Fibroblast of lung (primary cell): ENCODE results near the gene WFDC12. TPM values are rescaled to one million over a fixed set of nuclear protein-coding genes. Genes with fewer than 3 reads are reported as not detected.
"Not testable (repeated sequence)": the region's sequence is repeated elsewhere in the genome, so short reads cannot be mapped to it uniquely, and the experiment has no call there.

Experiments
- DNase-seq, 2 donors: peaks; one replicate each; pipeline versions ENCODE4 v3.0.0 to v3.0.0-alpha.2; 2010; ENCODE audit warnings: low read depth in 2 of 2
- H2AFZ ChIP-seq: 2 replicates; pipeline ENCODE4 v1.5.1; 2012; ENCODE audit warnings: low read length, control low read depth, inconsistent platforms
- H3K27ac ChIP-seq: 2 replicates; pipeline ENCODE4 v1.5.1; 2011; ENCODE audit warnings: low read length, control low read depth; ENCODE audit not compliant: insufficient read depth
- H3K27me3 ChIP-seq: 2 replicates; pipeline ENCODE4 v1.5.1; 2011; ENCODE audit warnings: mild to moderate bottlenecking, low read length; ENCODE audit not compliant: control insufficient read depth, insufficient read depth
- H3K36me3 ChIP-seq: 2 replicates; pipeline ENCODE4 v1.5.1; 2011; ENCODE audit warnings: low read length; ENCODE audit not compliant: control insufficient read depth, insufficient read depth
- H3K4me1 ChIP-seq: 2 replicates; pipeline ENCODE4 v1.5.1; 2011; ENCODE audit warnings: low read length; ENCODE audit not compliant: control insufficient read depth, insufficient read depth; ENCODE audit errors: extremely low read depth
- H3K4me2 ChIP-seq: 2 replicates; pipeline ENCODE4 v1.5.1; 2011; ENCODE audit warnings: low read length, control low read depth; ENCODE audit not compliant: insufficient read depth; ENCODE audit errors: extremely low read depth
- H3K4me3 ChIP-seq, 4 experiments: fragments of 200-600 bp in 1 of 4; sonication (generic) in 1 of 4; replicated peaks in 1 of 4; 2 replicates each; pipeline ENCODE4 v1.5.1; 2011 to 2016; ENCODE audit warnings: low read length in 4 of 4, low read depth in 3 of 4, mild to moderate bottlenecking in 3 of 4, control low read depth in 2 of 4, inconsistent platforms in 1 of 4, mixed read lengths in 1 of 4; ENCODE audit not compliant: insufficient read depth in 1 of 4; ENCODE audit errors: control extremely low read depth in 1 of 4
- H3K79me2 ChIP-seq: 2 replicates; pipeline ENCODE4 v1.5.1; 2012; ENCODE audit warnings: mild to moderate bottlenecking, low read length, inconsistent platforms; ENCODE audit not compliant: control insufficient read depth, insufficient read depth
- H3K9ac ChIP-seq: 2 replicates; pipeline ENCODE4 v1.5.1; 2011; ENCODE audit warnings: mild to moderate bottlenecking, low read length, control low read depth; ENCODE audit not compliant: insufficient read depth
- H3K9me3 ChIP-seq: 2 replicates; pipeline ENCODE4 v1.5.1; 2012; ENCODE audit warnings: low read depth, low read length; ENCODE audit not compliant: control insufficient read depth, insufficient read depth
- H4K20me1 ChIP-seq: 2 replicates; pipeline ENCODE4 v1.5.1; 2011; ENCODE audit warnings: low read length; ENCODE audit not compliant: control insufficient read depth, insufficient read depth; ENCODE audit errors: extremely low read depth
- CTCF ChIP-seq, 2 donors: IDR thresholded peaks in 1 of 2; conservative IDR thresholded peaks in 1 of 2; 1 replicate in 1 of 2; 2 replicates in 1 of 2; pipeline ENCODE4 v1.5.1; 2011 to 2012; ENCODE audit warnings: low read length in 2 of 2, control low read depth in 1 of 2, inconsistent platforms in 1 of 2, low read depth in 1 of 2, mild to moderate bottlenecking in 1 of 2
- EZH2 ChIP-seq: IDR thresholded peaks from 2 replicates; pipeline ENCODE4 v1.5.1; 2012; ENCODE audit warnings: low read length, control low read depth, mild to moderate bottlenecking; ENCODE audit errors: missing control alignments
- polyA plus RNA-seq, 2 donors: library from polyadenylated mRNA; depleted of rRNA in 1 of 2; stranded (reverse) in 1 of 2; unstranded in 1 of 2; fragments of >200 nt; gene quantifications; 2 replicates each; pipeline ENCODE4 v1.2.1, GENCODE V29; 2011 to 2012; ENCODE audit warnings: missing spikeins in 1 of 2
- total RNA-seq: library from RNA; depleted of rRNA; stranded (reverse); fragments of >200 nt; gene quantifications from 2 replicates; pipeline ENCODE4 v1.2.1, GENCODE V29; 2014

Gene WFDC12
- total and polyA plus RNA-seq, 2 donors (not counting 1 experiment from before 2014, with no cell fraction given) = not detected

GRCh38 chr20:45152405-45152804, 28.1 kb upstream of the WFDC12 start:
- no peak for TF ChIP-seq EZH2
- no peak for TF ChIP-seq CTCF (conservative IDR thresholded peaks at IDR 0.05 in 1 of 2, IDR thresholded peaks at IDR 0.05 in 1 of 2; ENCODE audit: low read depth in 1 of 2, low read length in 2 of 2)
- Histone ChIP-seq H3K36me3 (no peaks in the 10 kb centered on the region), H3K9me3 (no peaks in the 10 kb centered on the region), H3K9ac (no peak overlapping the region), H3K79me2 (no peaks in the 10 kb centered on the region), H3K4me3 (no peak overlapping the region), H3K4me1 (no peaks in the 10 kb centered on the region), H3K27me3 (peaks cover 2% of the 10 kb centered on the region), H3K27ac (no peak overlapping the region), H2AFZ (no peak overlapping the region), H3K4me2 (no peak overlapping the region), H4K20me1 (no peaks in the 10 kb centered on the region)
- DNase-seq = no peak

GRCh38 chr20:45149062-45149461, 24.8 kb upstream of the WFDC12 start:
- H4K20me1 ChIP-seq = no peaks in the 10 kb centered on the region
- H3K4me3 ChIP-seq = no peak overlapping the region
- no peaks in the 10 kb centered on the region for H3K4me1 ChIP-seq
- H3K79me2 ChIP-seq = no peaks in the 10 kb centered on the region
- H3K9ac ChIP-seq = no peak overlapping the region
- H3K4me2 ChIP-seq = no peak overlapping the region
- H3K27me3 ChIP-seq = peaks cover 6% of the 10 kb centered on the region
- H3K9me3 ChIP-seq = no peaks in the 10 kb centered on the region
- H3K36me3 ChIP-seq = no peaks in the 10 kb centered on the region
- no peak for DNase-seq
- H2AFZ ChIP-seq = no peak overlapping the region
- H3K27ac ChIP-seq = no peak overlapping the region
- no peak for TF ChIP-seq EZH2
- TF ChIP-seq CTCF (conservative IDR thresholded peaks at IDR 0.05 in 1 of 2, IDR thresholded peaks at IDR 0.05 in 1 of 2; ENCODE audit: low read depth in 1 of 2, low read length in 2 of 2) = no peak

GRCh38 chr20:45140836-45141235, 16.6 kb upstream of the WFDC12 start:
- TF ChIP-seq CTCF (conservative IDR thresholded peaks at IDR 0.05 in 1 of 2, IDR thresholded peaks at IDR 0.05 in 1 of 2; ENCODE audit: low read depth in 1 of 2, low read length in 2 of 2) (no peak), EZH2 (no peak)
- H3K27ac ChIP-seq = no peak overlapping the region
- H3K79me2 ChIP-seq = no peaks in the 10 kb centered on the region
- no peaks in the 10 kb centered on the region for H3K36me3 ChIP-seq
- H3K9ac ChIP-seq = no peak overlapping the region
- H4K20me1 ChIP-seq = no peaks in the 10 kb centered on the region
- H3K4me2 ChIP-seq = no peak overlapping the region
- H3K27me3 ChIP-seq = peaks cover 9% of the 10 kb centered on the region
- H3K4me1 ChIP-seq = no peaks in the 10 kb centered on the region
- no peak overlapping the region for H3K4me3 ChIP-seq
- no peak for DNase-seq
- no peak overlapping the region for H2AFZ ChIP-seq
- H3K9me3 ChIP-seq = no peaks in the 10 kb centered on the region

GRCh38 chr20:45139733-45140375, 15.6 kb upstream of the WFDC12 start:
- H4K20me1 ChIP-seq = not testable (repeated sequence)

More at GRCh38 chr20:45139733-45140375, 15.6 kb upstream of the WFDC12 start:
- not testable (repeated sequence) for H3K36me3 ChIP-seq, H3K4me3 ChIP-seq, H3K9ac ChIP-seq, H3K79me2 ChIP-seq, H3K9me3 ChIP-seq, DNase-seq, H3K27ac ChIP-seq, H3K27me3 ChIP-seq, H2AFZ ChIP-seq, H3K4me2 ChIP-seq, H3K4me1 ChIP-seq
